HCT116 (cell line): ENCODE data around the gene PAQR8. TPM values are rescaled to one million over a fixed set of nuclear protein-coding genes. Genes with fewer than 3 reads are reported as not detected.

Source experiments
- ATAC-seq: fragments of 200-7000 bp; cut with Tn5 transposase; 2 replicates; pipeline ENCODE4 v1.9.1; 2020; ENCODE audit warnings: mild to moderate bottlenecking, moderate library complexity
- BruUV-seq: library from RNA; stranded (reverse); fragments of 400-500 nt; replicated peaks from 2 replicates; lab custom pipeline; 2021; lab: Mats Ljungman, UMichigan
- CTCF ChIA-PET: fragments of 300-600 bp; sonication (Branson Sonifier 250); formaldehyde crosslinking; loops from one replicate; lab custom pipeline; 2021; ENCODE audit warnings: antibody characterized with exemption; lab: Charles Lee
- POLR2A ChIA-PET: fragments of 300-600, 350-600 bp; sonication (Branson Sonifier 250); formaldehyde crosslinking; loops from one replicate; lab custom pipeline; 2021; ENCODE audit warnings: antibody characterized with exemption; lab: Charles Lee
- RAD21 ChIA-PET, 2 experiments: fragments of 300-600 bp; sonication (Branson Sonifier 250); formaldehyde crosslinking; loops; one replicate each; lab custom pipeline; 2023; ENCODE audit warnings: low total read pairs in 2 of 2; ENCODE audit not compliant: uncharacterized antibody in 2 of 2, unreplicated experiment in 2 of 2, low non-redundant PET in 1 of 2; lab: Charles Lee
- DNase-seq: peaks from one replicate; pipeline ENCODE4 v3.0.0-alpha.2; 2010; ENCODE audit warnings: low read depth, low spot score
- H2AFZ ChIP-seq: fragments of 200-600 bp; shearing (Covaris generic), sonication (generic); 2 replicates; pipeline ENCODE4 v1.6.1; 2017; ENCODE audit warnings: low read depth, mixed run types, mixed read lengths, antibody characterized with exemption, low read length; ENCODE audit not compliant: poor library complexity, severe bottlenecking
- H3K27ac ChIP-seq: 2 replicates; pipeline ENCODE4 v1.5.1; 2012; ENCODE audit warnings: low read depth, low read length
- H3K27me3 ChIP-seq: fragments of 200-600 bp; sonication (generic); 2 replicates; pipeline ENCODE4 v1.6.1; 2016; ENCODE audit warnings: mixed run types, low read length, mixed read lengths; ENCODE audit not compliant: insufficient read depth
- H3K36me3 ChIP-seq, 2 experiments: fragments of 200-500 bp in 1 of 2; fragments of 200-600 bp in 1 of 2; sonication (Bioruptor generic) in 1 of 2; sonication (generic) in 1 of 2; 2 replicates each; pipeline versions ENCODE4 v1.5.1 to v1.6.1; 2014 to 2016; ENCODE audit warnings: low read length in 2 of 2, inconsistent platforms in 1 of 2, mixed read lengths in 1 of 2, mixed run types in 1 of 2; ENCODE audit not compliant: insufficient read depth in 2 of 2, control insufficient read depth in 1 of 2
- H3K4me1 ChIP-seq, 2 experiments: fragments of 200-600 bp in 1 of 2; sonication (generic) in 1 of 2; 2 replicates each; pipeline versions ENCODE4 v1.5.1 to v1.6.1; 2012 to 2017; ENCODE audit warnings: low read length in 2 of 2, inconsistent platforms in 1 of 2, mild to moderate bottlenecking in 1 of 2, mixed read lengths in 1 of 2, mixed run types in 1 of 2, moderate library complexity in 1 of 2; ENCODE audit not compliant: insufficient read depth in 2 of 2, control insufficient read depth in 1 of 2
- H3K4me2 ChIP-seq: fragments of 200-600 bp; sonication (generic); 2 replicates; pipeline ENCODE4 v1.6.1; 2017; ENCODE audit warnings: mixed run types, low read length, mixed read lengths
- H3K4me3 ChIP-seq, 2 experiments: fragments of 200-600 bp in 1 of 2; sonication (generic) in 1 of 2; replicated peaks in 1 of 2; 2 replicates each; pipeline ENCODE4 v1.5.1; 2011 to 2016; ENCODE audit warnings: low read length in 2 of 2, control low read depth in 1 of 2, low read depth in 1 of 2, mild to moderate bottlenecking in 1 of 2, mixed read lengths in 1 of 2, mixed run types in 1 of 2
- H3K79me2 ChIP-seq: fragments of 200-600 bp; sonication (generic); 2 replicates; pipeline ENCODE4 v1.6.1; 2017; ENCODE audit warnings: mild to moderate bottlenecking, mixed run types, low read length, moderate library complexity, mixed read lengths; ENCODE audit not compliant: insufficient read depth
- H3K9ac ChIP-seq: fragments of 200-600 bp; sonication (generic); 2 replicates; pipeline ENCODE4 v1.6.1; 2016; ENCODE audit warnings: low read length, mixed read lengths
- H3K9me2 ChIP-seq: fragments of 200-600 bp; sonication (generic), shearing (Covaris generic); 2 replicates; pipeline ENCODE4 v1.6.1; 2017; ENCODE audit warnings: mixed run types, mild to moderate bottlenecking, moderate library complexity; ENCODE audit not compliant: insufficient read depth
- H3K9me3 ChIP-seq, 2 experiments: fragments of 200-500 bp in 1 of 2; fragments of 200-600 bp in 1 of 2; sonication (Bioruptor generic) in 1 of 2; sonication (generic) in 1 of 2; 2 replicates each; pipeline ENCODE4 v1.6.1; 2014 to 2017; ENCODE audit warnings: low read length in 2 of 2, mixed read lengths in 2 of 2, inconsistent platforms in 1 of 2, low read depth in 1 of 2, mild to moderate bottlenecking in 1 of 2, mixed run types in 1 of 2, moderate library complexity in 1 of 2; ENCODE audit not compliant: control insufficient read depth in 1 of 2, insufficient read depth in 1 of 2
- H4K20me1 ChIP-seq: fragments of 200-600 bp; sonication (generic), shearing (Covaris generic); 2 replicates; pipeline ENCODE4 v1.6.1; 2017; ENCODE audit warnings: mixed run types, mild to moderate bottlenecking, moderate library complexity; ENCODE audit not compliant: insufficient read depth
- ELF1 ChIP-seq: IDR thresholded peaks from 2 replicates; pipeline ENCODE4 v1.6.1; 2012; ENCODE audit warnings: low read depth, borderline replicate concordance
- FOSL1 ChIP-seq: IDR thresholded peaks from 2 replicates; pipeline ENCODE4 v1.6.1; 2012; ENCODE audit warnings: low read depth
- JUND ChIP-seq: IDR thresholded peaks from 2 replicates; pipeline ENCODE4 v1.6.1; 2012
- SP1 ChIP-seq: IDR thresholded peaks from 2 replicates; pipeline ENCODE4 v1.6.1; 2012; ENCODE audit warnings: low read depth
- intact Hi-C: fragments of 100-400 bp; cut with micrococcal nuclease; formaldehyde crosslinking; loops from 2 replicates; pipeline ENCODE4 v1.10.0; 2022
- total RNA-seq: library from RNA; stranded (reverse); gene quantifications from one replicate; pipeline ENCODE4 v1.2.1, GENCODE V29; 2021; ENCODE audit not compliant: unreplicated experiment
- TF ChIP-seq, protein P1 (sequence below): IDR thresholded peaks from 2 replicates; pipeline ENCODE4 v1.6.1; 2012

Gene PAQR8
- total RNA-seq, 1 experiment from 2014 or later: 5.9 TPM

DNA sequence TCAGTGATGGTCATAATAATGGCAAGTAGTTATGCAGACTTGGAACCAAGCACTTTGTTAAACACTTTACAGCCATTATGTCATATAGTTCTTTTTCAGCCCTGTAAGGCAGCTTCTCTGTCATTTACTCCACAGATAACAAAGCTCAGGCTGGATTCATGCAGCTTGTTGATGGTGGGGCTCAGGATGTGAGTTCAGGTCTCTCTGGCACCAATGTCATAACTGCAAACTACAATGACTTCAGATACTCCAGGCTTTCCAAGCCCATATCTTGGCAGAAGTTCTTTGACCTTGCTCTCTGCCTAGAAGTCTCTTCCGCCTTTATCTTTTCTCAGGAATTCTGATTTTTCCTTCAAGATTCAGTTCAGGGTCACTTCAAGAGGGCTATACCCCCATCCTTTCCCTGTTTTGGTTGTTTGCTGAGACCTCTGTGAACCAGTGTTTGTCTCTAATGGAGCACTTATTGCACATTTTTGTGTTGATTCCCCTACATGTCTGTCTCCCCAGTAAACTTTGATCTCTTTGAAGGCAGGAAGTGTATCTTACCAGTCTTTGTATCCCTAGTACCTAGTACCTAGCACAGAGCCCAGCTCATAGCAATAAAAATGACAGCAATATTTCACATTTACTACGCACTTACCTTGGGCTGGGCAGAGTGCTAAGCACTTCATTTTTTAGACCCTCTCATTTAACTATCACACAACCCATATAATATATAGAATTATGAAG lies 38.5 kb downstream of the PAQR8 start:
- Histone ChIP-seq H3K9ac (no peak overlapping the region), H3K27ac (no peak overlapping the region), H3K4me1 (peaks cover 0 to 14% of the 10 kb centered on the region in 2 experiments; a peak in 2 of 4 replicates), H3K36me3 (no peaks in the 10 kb centered on the region), H3K4me2 (no peak overlapping the region), H3K9me2 (no peaks in the 10 kb centered on the region), H3K27me3 (no peaks in the 10 kb centered on the region), H3K79me2 (no peaks in the 10 kb centered on the region), H4K20me1 (no peaks in the 10 kb centered on the region), H2AFZ (no peak overlapping the region), H3K9me3 (no peaks in the 10 kb centered on the region), H3K4me3 (no peak overlapping the region)
- no peak for DNase-seq
- TF ChIP-seq, protein P1, sequence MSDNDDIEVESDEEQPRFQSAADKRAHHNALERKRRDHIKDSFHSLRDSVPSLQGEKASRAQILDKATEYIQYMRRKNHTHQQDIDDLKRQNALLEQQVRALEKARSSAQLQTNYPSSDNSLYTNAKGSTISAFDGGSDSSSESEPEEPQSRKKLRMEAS: no peak
- TF ChIP-seq FOSL1 (no peak), SP1 (no peak)
- RAD21 ChIA-PET: interaction anchor here (0.6 to 1.3 kb wide), 3 partner anchors 11 to 115 kb away, joined by 4 to 9 read pairs (median 5); partner anchors contain the start of gene MCM3 (in 1 of the 2)
- POLR2A ChIA-PET: no interaction called here
- CTCF ChIA-PET: interaction anchor here (0.7 to 2.6 kb wide), 14 partner anchors 11 to 252 kb away, joined by 3 to 45 read pairs (median 4); partner anchors contain the start of gene MCM3
- BruUV-seq: no TSS peak
- intact Hi-C loops: loop anchor here (1.0 kb wide), 1 partner anchor 237 kb away; no protein-coding TSS in a partner anchor
- ATAC-seq: no peak

DNA sequence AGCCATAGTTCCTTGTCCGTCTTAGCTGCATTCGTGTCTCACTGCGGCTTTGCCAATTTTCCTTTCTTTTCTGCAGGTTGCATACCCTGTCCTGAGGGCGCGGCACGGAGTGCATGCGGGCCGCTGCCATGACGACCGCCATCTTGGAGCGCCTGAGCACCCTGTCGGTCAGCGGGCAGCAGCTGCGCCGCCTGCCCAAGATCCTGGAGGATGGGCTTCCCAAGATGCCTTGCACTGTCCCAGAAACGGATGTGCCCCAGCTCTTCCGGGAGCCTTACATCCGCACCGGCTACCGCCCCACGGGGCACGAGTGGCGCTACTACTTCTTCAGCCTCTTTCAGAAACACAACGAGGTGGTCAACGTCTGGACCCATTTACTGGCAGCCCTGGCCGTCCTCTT lies 41.1 kb downstream of the PAQR8 start:
- no peaks in the 10 kb centered on the region for H3K27me3 ChIP-seq
- no peaks in the 10 kb centered on the region for H3K36me3 ChIP-seq
- POLR2A ChIA-PET: no interaction called here
- no peak for TF ChIP-seq JUND
- no peak for TF ChIP-seq ELF1
- TF ChIP-seq FOSL1: no peak
- no peak overlapping the region for H2AFZ ChIP-seq
- no peak overlapping the region for H3K4me3 ChIP-seq
- H3K4me1 ChIP-seq: peaks cover 0 to 14% of the 10 kb centered on the region in 2 experiments; a peak in 2 of 4 replicates
- CTCF ChIA-PET: no interaction called here
- intact Hi-C loops: no loop called here
- no TSS peak for BruUV-seq
- no peaks in the 10 kb centered on the region for H4K20me1 ChIP-seq
- H3K4me2 ChIP-seq: no peak overlapping the region
- H3K79me2 ChIP-seq: no peaks in the 10 kb centered on the region
- RAD21 ChIA-PET: no interaction called here
- ATAC-seq (no peak), DNase-seq (no peak)
- H3K9me3 ChIP-seq: no peaks in the 10 kb centered on the region
- H3K9ac ChIP-seq: no peak overlapping the region
- no peaks in the 10 kb centered on the region for H3K9me2 ChIP-seq
- no peak overlapping the region for H3K27ac ChIP-seq
